GM10266 (cell line): ENCODE results near the gene NAT16.
A peak's percentile ranks its signal among the peaks of the same experiment; 100 is the strongest.

Source experiments
- DNase-seq: peaks from one replicate; pipeline ENCODE4 v3.0.0; 2012; ENCODE audit errors: extremely low spot score
- TF ChIP-seq, protein P1 (sequence below): IDR thresholded peaks from 2 replicates; pipeline ENCODE4 v1.5.1; 2012; ENCODE audit warnings: mild to moderate bottlenecking, low read depth; ENCODE audit not compliant: control insufficient read depth, insufficient read depth; ENCODE audit errors: missing control alignments

The NAT16 gene

DNA sequence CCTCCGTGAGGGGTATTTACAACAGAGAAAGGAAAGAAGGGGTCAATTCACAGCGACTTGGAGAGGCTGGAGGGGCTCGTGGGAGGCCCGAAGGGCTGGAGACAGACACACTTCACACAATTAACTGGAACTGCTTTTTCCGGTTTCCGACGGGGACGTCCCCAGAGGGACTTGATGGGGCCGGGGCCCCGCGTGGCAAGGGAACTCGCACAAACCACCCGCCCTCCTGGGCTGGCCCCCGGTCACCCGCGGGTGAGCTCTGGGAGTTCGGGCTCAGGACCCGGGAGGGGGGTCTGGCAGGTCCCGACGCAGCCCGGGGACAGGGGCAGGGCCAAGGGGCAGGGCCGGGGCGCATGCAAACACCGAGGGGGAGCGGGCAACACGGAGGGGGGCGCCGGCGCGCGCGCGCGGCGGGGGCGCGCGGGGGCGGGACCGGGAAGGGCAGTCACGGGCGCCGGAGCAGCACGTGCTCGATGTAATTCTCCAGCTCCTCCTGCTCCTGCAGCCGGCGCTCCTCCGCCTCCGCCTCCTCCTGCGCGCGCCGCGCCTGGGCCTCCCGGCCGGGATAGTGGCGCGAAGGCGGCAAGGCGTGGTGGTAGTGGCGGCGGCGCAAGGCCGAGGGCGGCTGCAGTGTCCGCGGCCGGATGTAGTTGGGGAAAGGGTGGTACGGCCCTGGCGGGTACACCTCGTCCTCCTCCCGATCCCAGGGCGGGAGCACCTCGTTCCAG, 17.4 kb downstream of the NAT16 start:
- DNase-seq: no peak
- TF ChIP-seq, protein P1, sequence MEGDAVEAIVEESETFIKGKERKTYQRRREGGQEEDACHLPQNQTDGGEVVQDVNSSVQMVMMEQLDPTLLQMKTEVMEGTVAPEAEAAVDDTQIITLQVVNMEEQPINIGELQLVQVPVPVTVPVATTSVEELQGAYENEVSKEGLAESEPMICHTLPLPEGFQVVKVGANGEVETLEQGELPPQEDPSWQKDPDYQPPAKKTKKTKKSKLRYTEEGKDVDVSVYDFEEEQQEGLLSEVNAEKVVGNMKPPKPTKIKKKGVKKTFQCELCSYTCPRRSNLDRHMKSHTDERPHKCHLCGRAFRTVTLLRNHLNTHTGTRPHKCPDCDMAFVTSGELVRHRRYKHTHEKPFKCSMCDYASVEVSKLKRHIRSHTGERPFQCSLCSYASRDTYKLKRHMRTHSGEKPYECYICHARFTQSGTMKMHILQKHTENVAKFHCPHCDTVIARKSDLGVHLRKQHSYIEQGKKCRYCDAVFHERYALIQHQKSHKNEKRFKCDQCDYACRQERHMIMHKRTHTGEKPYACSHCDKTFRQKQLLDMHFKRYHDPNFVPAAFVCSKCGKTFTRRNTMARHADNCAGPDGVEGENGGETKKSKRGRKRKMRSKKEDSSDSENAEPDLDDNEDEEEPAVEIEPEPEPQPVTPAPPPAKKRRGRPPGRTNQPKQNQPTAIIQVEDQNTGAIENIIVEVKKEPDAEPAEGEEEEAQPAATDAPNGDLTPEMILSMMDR: no peak

DNA sequence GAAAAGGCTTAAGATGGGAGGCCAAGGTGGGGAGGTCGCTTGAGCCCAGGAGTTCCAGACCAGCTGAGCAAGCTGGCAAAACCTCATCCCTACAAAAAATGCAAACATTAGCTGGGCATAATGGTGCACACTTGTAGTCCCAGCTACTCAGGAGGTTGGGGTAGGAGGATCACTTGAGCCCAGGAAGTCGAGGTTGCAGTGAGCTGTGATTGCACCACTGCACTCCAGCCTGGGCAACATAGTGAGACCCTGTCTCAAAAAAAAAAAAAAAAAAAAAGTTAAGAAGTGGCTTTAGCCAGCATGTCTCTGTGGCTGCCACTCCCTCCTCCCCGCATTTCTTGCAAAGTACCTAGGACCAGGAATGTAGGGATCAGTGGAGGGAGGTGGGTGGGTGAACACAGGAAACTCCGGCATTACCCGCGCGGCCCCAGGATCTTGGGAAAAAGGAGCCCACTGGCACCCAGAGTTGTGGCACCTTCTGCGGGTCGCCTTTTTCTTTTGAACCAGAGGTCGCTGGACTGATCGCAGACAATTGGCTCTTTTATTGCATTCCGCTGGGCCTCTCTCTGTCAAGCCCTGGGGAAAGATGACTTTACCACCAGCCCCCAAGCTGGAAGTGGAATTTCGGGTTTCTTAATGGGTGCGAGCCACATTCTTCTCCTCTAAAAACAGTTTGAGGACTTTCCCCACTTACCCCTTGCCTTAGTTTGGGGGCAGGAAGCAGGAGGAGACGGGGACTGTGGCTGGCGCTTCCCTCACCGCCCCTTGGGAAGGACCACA, 18.2 kb downstream of the NAT16 start:
- TF ChIP-seq, protein P1: no peak
- no peak for DNase-seq

DNA sequence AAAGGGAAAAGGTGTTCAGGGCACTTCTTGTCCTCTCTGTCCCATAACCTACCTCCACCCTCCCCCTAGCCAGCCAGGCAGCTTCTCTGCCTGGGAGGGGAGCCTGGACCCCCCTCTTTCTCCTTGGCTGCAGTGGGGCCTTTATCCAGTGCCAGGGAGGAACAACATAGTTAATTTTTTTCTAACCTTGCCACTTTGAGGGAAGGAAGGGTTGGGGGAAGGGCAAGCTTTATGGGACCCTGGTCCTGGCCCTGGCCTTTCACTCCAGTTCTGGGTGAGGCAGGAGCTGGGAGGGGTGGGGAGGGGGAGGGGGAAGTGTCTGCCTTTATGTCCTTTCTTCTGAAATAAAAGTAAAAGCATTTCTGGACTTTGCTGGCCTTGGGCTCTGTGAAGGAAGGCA, 19.2 kb downstream of the NAT16 start:
- no peak for DNase-seq
- TF ChIP-seq, protein P1: no peak

DNA sequence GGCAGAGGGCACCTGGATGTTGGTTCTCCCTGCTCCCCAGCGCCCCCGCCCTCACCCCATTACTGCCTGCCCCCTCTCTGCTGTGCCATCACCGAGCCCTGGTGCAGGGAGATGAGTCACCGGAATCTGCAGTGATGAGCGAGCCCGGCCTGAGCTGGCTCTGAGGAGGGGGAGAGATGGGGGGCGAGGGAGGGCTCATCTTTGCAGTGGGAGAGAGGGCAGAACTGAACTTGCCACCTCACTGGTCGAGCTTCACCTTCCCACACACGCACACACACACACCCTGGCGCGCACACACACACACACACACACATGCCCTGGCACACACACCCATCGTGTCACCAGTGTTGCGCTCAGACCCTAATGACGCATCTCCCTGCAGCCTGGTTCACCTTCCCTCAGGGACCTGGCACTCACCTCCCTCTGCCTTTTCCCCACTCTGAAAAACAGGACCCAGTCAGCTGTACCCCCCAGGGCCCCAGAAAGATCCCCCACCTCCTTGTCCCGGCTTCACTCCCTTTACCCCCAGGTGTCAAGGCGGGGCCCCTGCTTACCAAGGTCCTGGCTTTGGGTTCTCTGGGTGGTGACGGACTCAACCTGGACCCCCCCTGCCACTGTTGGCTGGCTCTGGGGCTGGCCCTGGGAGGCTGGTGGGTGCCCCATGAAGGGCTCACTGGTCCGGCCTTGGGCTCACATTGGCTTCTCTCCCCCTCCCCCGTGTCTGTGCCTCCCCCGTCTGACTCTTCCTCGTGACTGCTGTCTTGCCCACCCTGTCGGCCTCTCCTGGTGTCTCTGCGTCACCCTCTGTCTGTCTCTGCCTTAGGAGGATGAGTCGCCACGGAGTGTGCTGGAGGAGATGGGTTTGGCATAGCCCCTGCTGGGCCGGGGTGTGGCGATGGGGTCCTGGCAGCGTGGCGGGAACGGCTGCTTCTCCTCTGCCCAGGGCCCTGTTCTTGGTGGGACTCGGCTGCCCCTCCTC, 20.1 kb downstream of the NAT16 start:
- TF ChIP-seq, protein P1: no peak
- no peak for DNase-seq

DNA sequence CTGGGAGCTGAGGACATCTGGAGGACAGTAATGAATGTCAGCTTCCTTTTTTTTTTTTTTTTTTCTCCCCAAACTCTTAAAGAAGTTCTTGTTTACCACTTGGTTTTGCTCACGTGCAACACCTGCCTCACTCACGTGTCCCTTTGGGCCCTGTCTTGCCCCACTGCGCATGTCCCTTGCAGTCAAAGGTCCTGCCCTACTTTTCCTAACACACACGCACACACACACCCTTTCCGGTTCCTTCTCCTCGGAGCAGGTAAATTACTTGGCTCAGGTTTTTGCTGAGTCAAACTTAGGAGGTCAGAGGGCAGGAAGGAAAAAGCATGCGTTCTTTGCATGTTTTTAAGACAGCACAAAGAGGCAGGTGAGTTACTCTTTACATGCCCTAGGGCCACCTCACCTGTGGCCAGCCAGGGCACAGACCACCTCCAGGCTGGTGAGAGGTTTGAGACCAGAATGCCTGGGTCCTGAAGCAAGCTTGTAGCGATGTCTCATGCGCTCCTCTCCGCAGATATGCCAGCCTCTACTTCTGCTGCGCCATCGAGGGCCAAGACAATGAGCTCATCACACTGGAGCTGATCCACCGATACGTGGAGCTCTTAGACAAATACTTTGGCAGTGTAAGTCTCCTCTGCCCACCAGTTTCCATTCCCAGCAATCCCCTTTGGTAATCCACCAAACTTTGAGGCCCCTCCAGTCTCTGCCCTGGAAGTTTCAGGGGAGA, 23.1 kb downstream of the NAT16 start:
- TF ChIP-seq, protein P1: no peak
- peak; percentile 5 for DNase-seq

DNA sequence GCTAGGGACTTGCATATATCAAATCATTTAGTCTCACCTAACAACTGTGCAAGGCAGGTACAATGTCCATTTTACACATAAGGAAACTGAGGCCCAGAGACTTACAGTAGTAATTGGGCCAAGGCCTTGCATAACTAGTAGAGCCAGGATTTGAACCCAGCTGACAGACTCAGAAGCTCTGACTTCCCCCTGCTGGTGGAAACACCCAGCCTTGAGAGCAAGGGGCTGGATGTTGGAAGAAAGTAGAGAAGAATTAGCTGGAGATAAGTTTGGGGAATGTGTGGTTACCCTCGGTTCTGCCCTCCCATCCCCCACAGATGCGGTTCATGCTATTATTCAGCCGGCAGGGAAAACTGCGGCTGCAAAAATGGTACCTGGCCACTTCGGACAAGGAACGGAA, 23.8 kb downstream of the NAT16 start:
- TF ChIP-seq, protein P1: no peak
- DNase-seq: peak; percentile 7
